HG02571 (cell line): Measurements from ENCODE around the gene CFAP61.

Experiments
- ATAC-seq: cut with Tn5 transposase; IDR thresholded peaks from one replicate; pipeline ENCODE4 v1.9.1; 2021; ENCODE audit warnings: mild to moderate bottlenecking, moderate library complexity; ENCODE audit not compliant: unreplicated experiment

Gene CFAP61

GRCh38 chr20:20161611-20162010, 109.3 kb downstream of the CFAP61 start:
- ATAC-seq: no peak

GRCh38 chr20:20167698-20168097, 115.4 kb downstream of the CFAP61 start:
- no peak for ATAC-seq

GRCh38 chr20:20173254-20173653, 120.9 kb downstream of the CFAP61 start:
- no peak for ATAC-seq

- no peak for ATAC-seq
Measured at GRCh38 chr20:20174089-20174835, 121.9 kb downstream of the CFAP61 start.

GRCh38 chr20:20181322-20181721, 129.0 kb downstream of the CFAP61 start:
- no peak for ATAC-seq

GRCh38 chr20:20184149-20184548, 131.8 kb downstream of the CFAP61 start:
- ATAC-seq: no peak

- ATAC-seq: no peak
Measured at GRCh38 chr20:20184706-20185105, 132.4 kb downstream of the CFAP61 start.

GRCh38 chr20:20188647-20189046, 136.3 kb downstream of the CFAP61 start:
- ATAC-seq: no peak

- no peak for ATAC-seq
Measured at GRCh38 chr20:20192366-20192765, 140.0 kb downstream of the CFAP61 start.

- ATAC-seq: no peak
Measured at GRCh38 chr20:20195021-20195705, 142.8 kb downstream of the CFAP61 start.

GRCh38 chr20:20196610-20197009, 144.3 kb downstream of the CFAP61 start:
- no peak for ATAC-seq

GRCh38 chr20:20198011-20198410, 145.7 kb downstream of the CFAP61 start:
- ATAC-seq: no peak

- no peak for ATAC-seq
Measured at GRCh38 chr20:20199361-20200160, 147.2 kb downstream of the CFAP61 start.

- ATAC-seq: no peak
Measured at GRCh38 chr20:20201124-20201523, 148.8 kb downstream of the CFAP61 start.

GRCh38 chr20:20201639-20202038, 149.3 kb downstream of the CFAP61 start:
- ATAC-seq: no peak

- ATAC-seq: no peak
Measured at GRCh38 chr20:20202768-20203167, 150.4 kb downstream of the CFAP61 start.

- no peak for ATAC-seq
Measured at GRCh38 chr20:20203784-20204183, 151.5 kb downstream of the CFAP61 start.

- ATAC-seq: no peak
Measured at GRCh38 chr20:20204256-20204655, 151.9 kb downstream of the CFAP61 start.

GRCh38 chr20:20205141-20205861, 153.0 kb downstream of the CFAP61 start:
- no peak for ATAC-seq

- no peak for ATAC-seq
Measured at GRCh38 chr20:20205862-20206236, 153.5 kb downstream of the CFAP61 start.

GRCh38 chr20:20206788-20207187, 154.5 kb downstream of the CFAP61 start:
- ATAC-seq: peak; percentile 79
